Measurements from ENCODE around the gene PRRC1.

DNA sequence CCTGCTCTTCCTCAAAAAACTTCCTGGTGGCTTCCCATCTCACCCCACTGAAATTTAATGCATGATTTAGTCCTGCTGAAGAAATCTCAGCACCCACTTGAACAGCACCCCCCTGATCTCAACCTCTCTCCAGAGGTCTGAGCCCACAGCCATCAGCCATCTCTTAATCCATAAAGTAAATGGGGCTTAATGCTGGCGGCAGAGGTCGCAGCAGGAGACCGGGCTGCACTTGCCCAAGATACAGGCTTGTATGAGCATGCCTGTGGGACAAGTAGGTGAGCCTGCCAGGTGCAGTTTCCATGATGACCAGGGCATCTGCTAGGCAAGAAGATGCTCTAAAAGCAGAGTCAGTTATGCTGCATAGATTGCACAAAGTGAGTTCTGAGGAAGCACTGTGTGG, 79.1 kb downstream of the PRRC1 start:
- TF ChIP-seq, protein P1, sequence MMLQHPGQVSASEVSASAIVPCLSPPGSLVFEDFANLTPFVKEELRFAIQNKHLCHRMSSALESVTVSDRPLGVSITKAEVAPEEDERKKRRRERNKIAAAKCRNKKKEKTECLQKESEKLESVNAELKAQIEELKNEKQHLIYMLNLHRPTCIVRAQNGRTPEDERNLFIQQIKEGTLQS (IDR thresholded peaks at IDR 0.05) = no peak
- TF ChIP-seq EGR1 (IDR thresholded peaks at IDR 0.05; ENCODE audit: low read depth in 2 of 2) = no peak
- TF ChIP-seq, protein P2, sequence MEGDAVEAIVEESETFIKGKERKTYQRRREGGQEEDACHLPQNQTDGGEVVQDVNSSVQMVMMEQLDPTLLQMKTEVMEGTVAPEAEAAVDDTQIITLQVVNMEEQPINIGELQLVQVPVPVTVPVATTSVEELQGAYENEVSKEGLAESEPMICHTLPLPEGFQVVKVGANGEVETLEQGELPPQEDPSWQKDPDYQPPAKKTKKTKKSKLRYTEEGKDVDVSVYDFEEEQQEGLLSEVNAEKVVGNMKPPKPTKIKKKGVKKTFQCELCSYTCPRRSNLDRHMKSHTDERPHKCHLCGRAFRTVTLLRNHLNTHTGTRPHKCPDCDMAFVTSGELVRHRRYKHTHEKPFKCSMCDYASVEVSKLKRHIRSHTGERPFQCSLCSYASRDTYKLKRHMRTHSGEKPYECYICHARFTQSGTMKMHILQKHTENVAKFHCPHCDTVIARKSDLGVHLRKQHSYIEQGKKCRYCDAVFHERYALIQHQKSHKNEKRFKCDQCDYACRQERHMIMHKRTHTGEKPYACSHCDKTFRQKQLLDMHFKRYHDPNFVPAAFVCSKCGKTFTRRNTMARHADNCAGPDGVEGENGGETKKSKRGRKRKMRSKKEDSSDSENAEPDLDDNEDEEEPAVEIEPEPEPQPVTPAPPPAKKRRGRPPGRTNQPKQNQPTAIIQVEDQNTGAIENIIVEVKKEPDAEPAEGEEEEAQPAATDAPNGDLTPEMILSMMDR (IDR thresholded peaks at IDR 0.05; ENCODE audit: low read depth, low read length, missing input control) = no peak
- no peak for TF ChIP-seq FOXA1 (IDR thresholded peaks at IDR 0.05)
- TF ChIP-seq YY1 (IDR thresholded peaks at IDR 0.05) = no peak
- TF ChIP-seq, protein P3, sequence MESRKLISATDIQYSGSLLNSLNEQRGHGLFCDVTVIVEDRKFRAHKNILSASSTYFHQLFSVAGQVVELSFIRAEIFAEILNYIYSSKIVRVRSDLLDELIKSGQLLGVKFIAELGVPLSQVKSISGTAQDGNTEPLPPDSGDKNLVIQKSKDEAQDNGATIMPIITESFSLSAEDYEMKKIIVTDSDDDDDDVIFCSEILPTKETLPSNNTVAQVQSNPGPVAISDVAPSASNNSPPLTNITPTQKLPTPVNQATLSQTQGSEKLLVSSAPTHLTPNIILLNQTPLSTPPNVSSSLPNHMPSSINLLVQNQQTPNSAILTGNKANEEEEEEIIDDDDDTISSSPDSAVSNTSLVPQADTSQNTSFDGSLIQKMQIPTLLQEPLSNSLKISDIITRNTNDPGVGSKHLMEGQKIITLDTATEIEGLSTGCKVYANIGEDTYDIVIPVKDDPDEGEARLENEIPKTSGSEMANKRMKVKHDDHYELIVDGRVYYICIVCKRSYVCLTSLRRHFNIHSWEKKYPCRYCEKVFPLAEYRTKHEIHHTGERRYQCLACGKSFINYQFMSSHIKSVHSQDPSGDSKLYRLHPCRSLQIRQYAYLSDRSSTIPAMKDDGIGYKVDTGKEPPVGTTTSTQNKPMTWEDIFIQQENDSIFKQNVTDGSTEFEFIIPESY (IDR thresholded peaks at IDR 0.05) = no peak
- no peak for TF ChIP-seq SP1 (IDR thresholded peaks at IDR 0.05)
- no peak for TF ChIP-seq TAF1 (conservative IDR thresholded peaks at IDR 0.05)
- TF ChIP-seq, protein P4, sequence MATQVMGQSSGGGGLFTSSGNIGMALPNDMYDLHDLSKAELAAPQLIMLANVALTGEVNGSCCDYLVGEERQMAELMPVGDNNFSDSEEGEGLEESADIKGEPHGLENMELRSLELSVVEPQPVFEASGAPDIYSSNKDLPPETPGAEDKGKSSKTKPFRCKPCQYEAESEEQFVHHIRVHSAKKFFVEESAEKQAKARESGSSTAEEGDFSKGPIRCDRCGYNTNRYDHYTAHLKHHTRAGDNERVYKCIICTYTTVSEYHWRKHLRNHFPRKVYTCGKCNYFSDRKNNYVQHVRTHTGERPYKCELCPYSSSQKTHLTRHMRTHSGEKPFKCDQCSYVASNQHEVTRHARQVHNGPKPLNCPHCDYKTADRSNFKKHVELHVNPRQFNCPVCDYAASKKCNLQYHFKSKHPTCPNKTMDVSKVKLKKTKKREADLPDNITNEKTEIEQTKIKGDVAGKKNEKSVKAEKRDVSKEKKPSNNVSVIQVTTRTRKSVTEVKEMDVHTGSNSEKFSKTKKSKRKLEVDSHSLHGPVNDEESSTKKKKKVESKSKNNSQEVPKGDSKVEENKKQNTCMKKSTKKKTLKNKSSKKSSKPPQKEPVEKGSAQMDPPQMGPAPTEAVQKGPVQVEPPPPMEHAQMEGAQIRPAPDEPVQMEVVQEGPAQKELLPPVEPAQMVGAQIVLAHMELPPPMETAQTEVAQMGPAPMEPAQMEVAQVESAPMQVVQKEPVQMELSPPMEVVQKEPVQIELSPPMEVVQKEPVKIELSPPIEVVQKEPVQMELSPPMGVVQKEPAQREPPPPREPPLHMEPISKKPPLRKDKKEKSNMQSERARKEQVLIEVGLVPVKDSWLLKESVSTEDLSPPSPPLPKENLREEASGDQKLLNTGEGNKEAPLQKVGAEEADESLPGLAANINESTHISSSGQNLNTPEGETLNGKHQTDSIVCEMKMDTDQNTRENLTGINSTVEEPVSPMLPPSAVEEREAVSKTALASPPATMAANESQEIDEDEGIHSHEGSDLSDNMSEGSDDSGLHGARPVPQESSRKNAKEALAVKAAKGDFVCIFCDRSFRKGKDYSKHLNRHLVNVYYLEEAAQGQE (IDR thresholded peaks at IDR 0.05) = no peak
- TF ChIP-seq GABPA (IDR thresholded peaks at IDR 0.05 in 1 of 2, conservative IDR thresholded peaks at IDR 0.05 in 1 of 2) = no peak
- TF ChIP-seq, protein P5, sequence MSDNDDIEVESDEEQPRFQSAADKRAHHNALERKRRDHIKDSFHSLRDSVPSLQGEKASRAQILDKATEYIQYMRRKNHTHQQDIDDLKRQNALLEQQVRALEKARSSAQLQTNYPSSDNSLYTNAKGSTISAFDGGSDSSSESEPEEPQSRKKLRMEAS (IDR thresholded peaks at IDR 0.05) = no peak
- TF ChIP-seq RAD21 (IDR thresholded peaks at IDR 0.05) = no peak
- TF ChIP-seq JUND (IDR thresholded peaks at IDR 0.05) = no peak

Data from liver (tissue), 3 donors.